ENCODE data around the gene ZNF672.

ZNF672 gene

DNA sequence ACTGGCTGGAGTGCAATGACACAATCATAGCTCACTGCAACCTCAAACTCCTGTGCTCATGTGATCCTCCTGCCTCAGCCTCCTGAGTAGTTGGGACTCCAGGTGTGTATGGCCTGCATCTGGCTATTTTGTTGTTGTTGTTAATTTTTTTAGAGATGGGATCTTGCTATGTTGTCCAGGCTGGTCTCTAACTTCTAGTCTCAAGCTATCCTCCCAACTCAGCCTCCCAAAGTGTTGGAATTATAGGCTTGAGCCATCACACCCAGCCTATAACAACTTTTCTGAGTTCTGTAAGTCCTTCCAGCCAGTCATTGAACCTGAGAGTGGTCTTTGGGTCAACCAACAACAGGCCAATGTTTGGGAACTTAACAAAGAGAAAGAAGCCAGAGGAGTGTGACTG is 56.8 kb downstream of the ZNF672 start:
- H3K36me3 ChIP-seq (ENCODE audit: insufficient read depth, low read length), result no peaks in the 10 kb centered on the region
- no peaks in the 10 kb centered on the region for H3K79me2 ChIP-seq (ENCODE audit: insufficient read depth, low read length)
- H3K4me3 ChIP-seq (ENCODE audit: low read length, poor library complexity, severe bottlenecking), result no peak overlapping the region
- no peaks in the 10 kb centered on the region for H3F3A ChIP-seq (ENCODE audit: low read depth)
- no peaks in the 10 kb centered on the region for H3K9me2 ChIP-seq (replicated peaks; ENCODE audit: low read depth, low read length)
- no peak overlapping the region for H3K4me2 ChIP-seq (ENCODE audit: low read depth, low read length, poor library complexity, severe bottlenecking)
- no peak overlapping the region for H2AFZ ChIP-seq (ENCODE audit: low read length)
- H4K20me1 ChIP-seq (ENCODE audit: insufficient read depth, low read length, poor library complexity, severe bottlenecking), result no peaks in the 10 kb centered on the region
- TF ChIP-seq EZH2phosphoT487 (IDR thresholded peaks at IDR 0.05; ENCODE audit: borderline replicate concordance), result no peak
- TF ChIP-seq, protein P1, sequence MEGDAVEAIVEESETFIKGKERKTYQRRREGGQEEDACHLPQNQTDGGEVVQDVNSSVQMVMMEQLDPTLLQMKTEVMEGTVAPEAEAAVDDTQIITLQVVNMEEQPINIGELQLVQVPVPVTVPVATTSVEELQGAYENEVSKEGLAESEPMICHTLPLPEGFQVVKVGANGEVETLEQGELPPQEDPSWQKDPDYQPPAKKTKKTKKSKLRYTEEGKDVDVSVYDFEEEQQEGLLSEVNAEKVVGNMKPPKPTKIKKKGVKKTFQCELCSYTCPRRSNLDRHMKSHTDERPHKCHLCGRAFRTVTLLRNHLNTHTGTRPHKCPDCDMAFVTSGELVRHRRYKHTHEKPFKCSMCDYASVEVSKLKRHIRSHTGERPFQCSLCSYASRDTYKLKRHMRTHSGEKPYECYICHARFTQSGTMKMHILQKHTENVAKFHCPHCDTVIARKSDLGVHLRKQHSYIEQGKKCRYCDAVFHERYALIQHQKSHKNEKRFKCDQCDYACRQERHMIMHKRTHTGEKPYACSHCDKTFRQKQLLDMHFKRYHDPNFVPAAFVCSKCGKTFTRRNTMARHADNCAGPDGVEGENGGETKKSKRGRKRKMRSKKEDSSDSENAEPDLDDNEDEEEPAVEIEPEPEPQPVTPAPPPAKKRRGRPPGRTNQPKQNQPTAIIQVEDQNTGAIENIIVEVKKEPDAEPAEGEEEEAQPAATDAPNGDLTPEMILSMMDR (conservative IDR thresholded peaks at IDR 0.05; ENCODE audit: low read length), result no peak
- peaks cover 20% of the 10 kb centered on the region for H3K4me1 ChIP-seq (ENCODE audit: insufficient read depth, low read length, poor library complexity, severe bottlenecking)
- no peak overlapping the region for H3K9ac ChIP-seq (ENCODE audit: low read depth, low read length, poor library complexity, severe bottlenecking)
- H3K27me3 ChIP-seq (ENCODE audit: insufficient read depth, low read length, poor library complexity, severe bottlenecking), result no peaks in the 10 kb centered on the region
- no peaks in the 10 kb centered on the region for H3K9me3 ChIP-seq (ENCODE audit: insufficient read depth, low read depth, low read length)

DNA sequence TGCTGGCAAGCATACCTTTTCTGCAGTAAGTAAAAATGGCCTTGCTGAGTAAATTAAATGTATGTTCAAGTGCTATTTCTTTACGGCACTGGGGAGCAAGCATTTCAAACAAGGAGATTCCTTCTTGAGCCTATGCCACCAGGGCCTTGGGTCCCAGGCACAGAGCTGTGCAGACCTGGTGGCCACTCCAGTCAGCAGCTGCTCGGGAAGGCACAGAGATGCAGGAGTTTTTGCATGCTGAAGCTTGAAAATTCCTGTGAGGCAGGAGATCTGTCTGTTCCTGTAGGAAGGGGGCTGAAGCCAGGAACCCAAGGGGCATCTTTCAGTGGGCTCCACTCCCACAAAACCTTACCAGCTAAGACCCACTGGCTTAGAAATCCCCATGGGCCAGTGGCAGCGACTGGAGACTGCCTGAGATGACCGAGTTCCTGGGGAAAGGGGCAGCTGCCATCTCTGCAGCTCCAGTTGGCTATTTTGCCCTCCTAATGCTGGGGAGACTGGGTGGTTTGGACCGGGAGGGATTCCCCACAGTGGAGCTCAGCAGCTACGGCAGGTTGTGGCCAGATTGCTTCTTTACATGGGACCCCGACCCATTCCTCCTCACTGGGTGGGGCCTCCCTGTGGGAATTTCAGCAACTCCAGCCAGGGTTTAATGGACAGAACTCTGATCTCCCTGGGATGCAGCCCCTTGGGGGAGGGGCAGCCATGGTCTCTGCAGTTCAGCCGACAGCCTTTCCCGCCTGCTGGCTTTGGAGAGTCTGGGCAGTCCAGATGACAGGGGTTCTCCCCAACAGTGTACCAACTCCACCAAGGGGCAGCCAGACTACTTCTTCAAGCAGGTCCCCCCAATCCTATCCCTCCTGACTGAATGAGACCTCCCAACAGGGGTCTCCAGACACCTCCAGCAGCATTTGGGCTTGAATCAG is 59.7 kb downstream of the ZNF672 start:
- Histone ChIP-seq H3K4me3 (ENCODE audit: low read length, poor library complexity, severe bottlenecking) (no peak overlapping the region), H3K9me3 (ENCODE audit: insufficient read depth, low read depth, low read length) (no peaks in the 10 kb centered on the region), H3K4me2 (ENCODE audit: low read depth, low read length, poor library complexity, severe bottlenecking) (no peak overlapping the region), H3K9ac (ENCODE audit: low read depth, low read length, poor library complexity, severe bottlenecking) (no peak overlapping the region), H3K9me2 (replicated peaks; ENCODE audit: low read depth, low read length) (no peaks in the 10 kb centered on the region), H3K79me2 (ENCODE audit: insufficient read depth, low read length) (no peaks in the 10 kb centered on the region), H3F3A (ENCODE audit: low read depth) (no peaks in the 10 kb centered on the region), H4K20me1 (ENCODE audit: insufficient read depth, low read length, poor library complexity, severe bottlenecking) (no peaks in the 10 kb centered on the region), H3K36me3 (ENCODE audit: insufficient read depth, low read length) (no peaks in the 10 kb centered on the region), H3K4me1 (ENCODE audit: insufficient read depth, low read length, poor library complexity, severe bottlenecking) (peaks cover 7% of the 10 kb centered on the region), H2AFZ (ENCODE audit: low read length) (no peak overlapping the region), H3K27me3 (ENCODE audit: insufficient read depth, low read length, poor library complexity, severe bottlenecking) (no peaks in the 10 kb centered on the region)
- TF ChIP-seq EZH2phosphoT487 (IDR thresholded peaks at IDR 0.05; ENCODE audit: borderline replicate concordance), result no peak
- TF ChIP-seq, protein P1 (conservative IDR thresholded peaks at IDR 0.05; ENCODE audit: low read length), result no peak
